ENCODE results near the gene GRID2. TPM values are rescaled to one million over a fixed set of nuclear protein-coding genes. Genes with fewer than 3 reads are reported as not detected.
"Not testable (repeated sequence)": the region's sequence is repeated elsewhere in the genome, so short reads cannot be mapped to it uniquely, and the experiment has no call there.

Gene GRID2
- total RNA-seq = 33.8 TPM

DNA sequence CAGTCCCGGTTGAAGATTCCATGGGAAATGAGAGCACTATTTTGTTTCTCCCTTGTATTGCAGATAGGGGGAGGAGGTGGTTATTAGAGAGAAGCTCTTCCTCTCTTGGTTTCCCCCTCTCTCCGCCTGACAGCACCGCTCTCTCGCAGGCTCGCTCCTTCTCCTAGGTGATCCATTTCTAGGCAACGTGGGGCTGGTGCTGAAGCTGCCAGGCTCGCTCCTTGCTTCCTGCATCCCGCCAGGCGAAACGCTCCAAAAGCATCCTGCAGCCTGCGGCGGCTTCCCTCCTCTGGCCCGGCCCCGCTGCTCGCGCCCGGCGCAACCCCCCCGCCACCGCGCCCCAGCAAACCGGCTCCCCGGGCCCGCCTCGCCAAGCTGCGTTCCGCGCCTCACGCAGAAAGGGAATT, at the start of gene GRID2:
Gene GRID2 (plus strand): TSS at position 346 of the 407 bp plus-strand sequence.
- FAIRE-seq (no peak), DNase-seq (ENCODE audit: low spot score in 2 of 2) (peak; percentile 30 to 62)

GRCh38 chr4:92253986-92254671, 49.6 kb upstream of the GRID2 start:
- no peak for FAIRE-seq
- no peak for DNase-seq (ENCODE audit: low spot score in 2 of 2)

DNA sequence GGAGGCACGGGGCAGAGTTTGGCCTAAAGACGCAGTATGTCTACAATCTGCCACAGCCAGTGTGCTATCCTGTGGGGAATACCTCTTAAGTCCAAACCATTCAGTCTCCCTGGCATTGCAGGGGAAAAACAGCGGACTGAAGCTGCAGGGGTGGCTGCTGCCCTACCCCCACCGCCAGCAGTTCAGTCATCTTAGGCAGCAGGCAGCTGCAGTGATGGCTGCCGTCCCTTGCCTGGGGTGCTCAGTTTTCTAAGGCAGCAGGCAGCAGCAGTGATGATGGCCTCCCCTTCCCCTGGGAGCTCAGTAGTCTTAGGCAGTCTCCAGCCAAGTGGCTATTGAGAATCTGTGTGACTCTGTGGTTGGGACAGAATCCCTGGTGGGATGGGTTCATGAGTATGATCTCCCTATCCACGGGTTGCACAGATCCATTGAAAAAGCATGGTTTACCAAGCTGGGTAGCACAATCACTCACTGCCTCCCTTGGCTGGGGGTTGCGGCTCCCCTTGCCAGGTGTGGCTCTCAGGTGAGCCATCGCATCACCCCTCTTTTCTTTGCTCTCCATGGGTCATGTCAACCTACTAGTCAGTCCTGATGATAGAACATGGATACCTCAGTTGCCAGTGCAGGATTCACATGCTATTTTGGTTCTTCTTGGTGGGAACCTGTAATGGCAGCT, 48.9 kb upstream of the GRID2 start:
- DNase-seq (ENCODE audit: low spot score in 2 of 2) = no peak

DNA sequence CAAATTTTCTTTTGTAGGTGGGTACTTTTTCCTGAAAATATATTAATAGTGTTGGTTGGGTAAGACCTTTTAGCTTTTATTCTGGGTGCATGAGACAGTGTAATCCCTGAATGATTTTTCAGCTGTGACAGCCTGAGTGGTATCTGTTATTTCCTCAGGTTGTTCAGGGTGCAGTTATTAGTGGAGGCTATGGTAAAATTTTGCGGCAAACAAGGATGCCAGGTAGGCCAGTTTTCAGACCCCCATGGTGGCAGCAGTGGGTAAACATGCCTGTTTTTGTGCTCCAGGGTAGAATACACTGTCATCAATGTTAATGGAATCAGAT, 47.9 kb upstream of the GRID2 start:
- no peak for DNase-seq (ENCODE audit: low spot score in 2 of 2)

More for the DNA sequence above, 48.9 kb upstream of the GRID2 start:
- no peak for FAIRE-seq

DNA sequence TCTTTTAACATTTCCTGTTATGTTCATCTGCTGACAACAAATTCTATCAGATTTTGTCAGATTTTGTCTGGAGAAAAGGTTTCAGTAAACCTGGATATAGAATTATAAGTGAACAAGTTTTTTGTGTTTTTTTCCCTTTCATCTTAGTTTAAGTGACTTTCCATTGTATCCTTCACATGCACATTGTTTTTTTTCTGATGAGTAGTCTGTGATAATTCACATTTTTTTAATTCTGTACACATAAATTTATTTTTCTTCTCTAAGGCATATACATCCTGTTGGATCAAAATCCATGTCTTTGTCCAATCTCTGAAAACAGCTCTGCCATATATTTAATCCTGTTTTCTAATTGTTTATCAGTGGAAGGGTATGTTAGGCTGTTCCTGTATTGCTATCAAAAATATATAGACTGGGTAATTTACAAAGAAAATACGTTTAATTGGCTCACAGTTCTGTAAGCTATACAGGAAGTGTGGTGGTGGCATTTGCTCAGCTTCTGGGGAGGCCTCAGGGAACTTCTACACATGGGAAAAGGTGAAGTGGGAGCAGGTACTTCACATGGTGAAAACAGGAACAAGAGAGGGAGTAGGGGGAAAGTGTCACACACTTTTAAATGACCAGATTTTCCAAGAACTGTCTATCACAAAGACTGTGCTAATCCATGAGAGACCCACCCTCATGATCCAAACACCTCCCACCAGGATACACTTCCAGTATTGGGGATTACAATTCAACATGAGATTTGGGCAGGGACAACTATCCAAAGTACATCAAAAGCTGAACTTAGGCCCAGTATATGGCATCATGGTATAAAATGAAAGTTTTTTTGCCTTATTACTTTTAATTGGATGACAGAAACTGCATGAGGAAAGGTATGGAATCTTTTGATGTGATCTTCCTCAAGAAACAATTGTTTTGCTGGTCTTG, 45.6 kb upstream of the GRID2 start:
- DNase-seq (ENCODE audit: low spot score in 2 of 2) (no peak), FAIRE-seq (no peak)

More for the DNA sequence above, 47.9 kb upstream of the GRID2 start:
- FAIRE-seq = no peak

- DNase-seq (ENCODE audit: low spot score in 2 of 2) = no peak
Measured at GRCh38 chr4:92261256-92261655, 42.5 kb upstream of the GRID2 start.

DNA sequence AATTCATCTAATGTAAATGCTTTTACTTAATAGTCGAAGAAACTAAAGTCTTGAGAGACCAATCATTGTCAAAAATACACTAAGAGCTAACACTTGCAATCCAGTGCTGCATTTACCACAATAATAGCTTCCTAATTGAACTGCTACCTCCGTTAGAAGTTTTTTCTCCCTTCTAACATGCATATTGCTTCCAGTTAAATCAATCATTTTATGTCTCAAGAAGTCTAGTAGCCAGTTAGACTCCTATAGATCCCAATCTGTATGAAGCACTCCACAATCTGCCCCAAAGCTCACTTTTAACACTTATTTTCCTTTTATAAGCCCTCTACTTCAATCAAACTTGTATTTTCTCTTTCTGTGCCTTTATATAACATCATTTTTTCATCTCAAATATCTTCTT, 41.4 kb upstream of the GRID2 start:
- no peak for FAIRE-seq
- no peak for DNase-seq (ENCODE audit: low spot score in 2 of 2)

More at GRCh38 chr4:92261256-92261655, 42.5 kb upstream of the GRID2 start:
- no peak for FAIRE-seq

DNA sequence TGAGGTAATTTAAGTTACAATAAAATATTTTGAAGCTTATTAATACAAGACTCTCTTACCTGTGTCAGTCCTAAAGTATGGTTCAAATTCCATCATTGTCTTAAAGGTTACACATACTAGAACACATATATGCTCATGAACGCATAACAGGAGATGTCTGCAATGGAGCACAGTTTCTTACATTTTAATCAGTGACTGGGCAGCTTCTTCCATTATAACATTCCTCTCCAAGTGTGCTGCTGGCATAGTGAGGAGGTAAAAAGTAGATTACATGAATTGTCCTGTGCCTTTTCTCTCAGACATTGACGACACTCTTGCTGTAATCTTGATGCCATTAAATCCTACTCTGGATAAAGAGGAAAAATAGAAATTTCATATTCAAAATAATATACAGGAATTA, 40.8 kb upstream of the GRID2 start:
- DNase-seq (ENCODE audit: low spot score in 2 of 2) (no peak), FAIRE-seq (no peak)

DNA sequence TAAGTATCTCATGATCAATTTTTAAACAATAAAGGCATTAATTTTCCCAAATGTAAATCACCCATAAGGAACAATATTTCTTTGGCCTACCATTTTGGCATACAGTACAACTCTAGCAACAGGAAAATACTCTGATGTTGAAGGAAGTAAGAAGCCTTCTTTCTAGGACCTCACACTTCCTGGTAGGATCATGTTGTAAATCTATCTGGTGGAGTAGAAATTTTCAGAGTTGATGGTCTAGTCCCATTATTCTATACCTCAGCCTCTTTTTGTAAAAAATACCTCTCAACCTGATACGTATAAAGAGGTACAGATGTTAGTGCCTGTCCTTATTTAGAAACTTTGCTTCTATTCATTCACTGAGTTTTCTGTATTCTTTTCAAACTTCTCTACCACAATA, 40.2 kb upstream of the GRID2 start:
- no peak for FAIRE-seq
- no peak for DNase-seq (ENCODE audit: low spot score in 2 of 2)

- no peak for DNase-seq (ENCODE audit: low spot score in 2 of 2)
- no peak for FAIRE-seq
Measured at GRCh38 chr4:92264163-92264562, 39.6 kb upstream of the GRID2 start.

- no peak for DNase-seq (ENCODE audit: low spot score in 2 of 2)
- FAIRE-seq = no peak
Measured at GRCh38 chr4:92265021-92265420, 38.7 kb upstream of the GRID2 start.

- FAIRE-seq (no peak), DNase-seq (ENCODE audit: low spot score in 2 of 2) (no peak)
Measured at GRCh38 chr4:92265798-92266197, 38.0 kb upstream of the GRID2 start.

- FAIRE-seq (no peak), DNase-seq (ENCODE audit: low spot score in 2 of 2) (no peak)
Measured at GRCh38 chr4:92266521-92266920, 37.2 kb upstream of the GRID2 start.

- DNase-seq (ENCODE audit: low spot score in 2 of 2) (no peak), FAIRE-seq (no peak)
Measured at GRCh38 chr4:92268642-92269041, 35.1 kb upstream of the GRID2 start.

- DNase-seq (ENCODE audit: low spot score in 2 of 2) (no peak), FAIRE-seq (no peak)
Measured at GRCh38 chr4:92270908-92271307, 32.9 kb upstream of the GRID2 start.

DNA sequence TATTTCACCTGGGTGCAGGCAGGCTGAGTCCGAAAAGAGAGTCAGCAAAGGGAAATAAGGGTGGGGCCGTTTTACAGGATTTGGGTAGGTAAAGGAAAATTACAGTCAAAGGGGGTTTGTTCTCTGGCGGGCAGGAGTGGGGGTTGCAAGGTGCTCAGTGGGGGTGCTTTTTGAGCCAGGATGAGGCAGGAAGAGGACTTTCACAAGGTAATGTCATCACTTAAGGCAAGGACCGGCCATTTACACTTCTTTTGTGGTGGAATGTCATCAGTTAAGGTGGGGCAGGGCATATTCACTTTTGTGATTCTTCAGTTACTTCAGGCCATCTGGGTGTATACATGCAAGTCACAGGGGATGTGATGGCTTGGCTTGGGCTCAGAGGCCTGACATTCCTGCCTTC, 32.2 kb upstream of the GRID2 start:
- not testable (repeated sequence) for FAIRE-seq; DNase-seq (ENCODE audit: low spot score in 2 of 2)

GRCh38 chr4:92277057-92277881, 26.5 kb upstream of the GRID2 start:
- not testable (repeated sequence) for DNase-seq (ENCODE audit: low spot score in 2 of 2)

GRCh38 chr4:92279296-92279695, 24.5 kb upstream of the GRID2 start:
- FAIRE-seq = no peak

More at GRCh38 chr4:92277057-92277881, 26.5 kb upstream of the GRID2 start:
- FAIRE-seq = not testable (repeated sequence)

GRCh38 chr4:92299152-92299551, 4.6 kb upstream of the GRID2 start:
- DNase-seq (ENCODE audit: low spot score in 2 of 2) (no peak), FAIRE-seq (peak; percentile 58)

More at GRCh38 chr4:92279296-92279695, 24.5 kb upstream of the GRID2 start:
- DNase-seq (ENCODE audit: low spot score in 2 of 2) = no peak

DNA sequence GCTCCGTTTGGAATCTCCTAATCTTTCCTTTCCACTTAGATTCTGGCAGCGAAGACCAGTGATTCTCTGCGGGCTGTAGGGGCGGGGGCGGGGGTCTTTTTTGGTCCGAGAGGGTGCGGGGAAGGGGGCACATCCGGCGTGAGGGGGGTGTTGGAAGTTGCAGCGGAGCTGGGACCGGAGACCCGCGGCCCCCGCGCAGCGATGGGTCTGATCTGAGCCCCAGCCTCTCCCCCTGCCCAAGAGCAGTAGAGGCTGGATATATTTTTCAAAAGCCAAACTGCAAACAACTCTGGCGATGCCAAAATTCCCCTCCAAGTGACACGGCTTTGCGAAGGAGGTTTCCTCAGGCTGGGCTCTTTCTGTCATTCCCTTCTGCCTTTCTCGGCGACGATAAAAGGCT, 355 bp downstream of the GRID2 start:
- no peak for FAIRE-seq
- peak in 1 of 2 donors; percentile 5 for DNase-seq (ENCODE audit: low spot score in 2 of 2)

All from frontal cortex (tissue), 4 donors.